GM18517 (cell line): ENCODE data around the gene LENG9.

ENCODE experiments used
- ATAC-seq: cut with Tn5 transposase; IDR thresholded peaks from one replicate; pipeline ENCODE4 v1.9.1; 2021; ENCODE audit warnings: mild to moderate bottlenecking, moderate library complexity; ENCODE audit not compliant: unreplicated experiment

The LENG9 gene

GRCh38 chr19:54439174-54439851 lies 24.3 kb downstream of the LENG9 start:
- no peak for ATAC-seq

GRCh38 chr19:54436628-54437252 lies 26.8 kb downstream of the LENG9 start:
- ATAC-seq = no peak

GRCh38 chr19:54436031-54436523 lies 27.5 kb downstream of the LENG9 start:
- no peak for ATAC-seq

GRCh38 chr19:54435551-54436016 lies 28.0 kb downstream of the LENG9 start:
- ATAC-seq = no peak

- no peak for ATAC-seq
Observed at GRCh38 chr19:54434873-54435214, 28.7 kb downstream of the LENG9 start.

- no peak for ATAC-seq
Observed at GRCh38 chr19:54434112-54434872, 29.3 kb downstream of the LENG9 start.

- ATAC-seq = no peak
Observed at GRCh38 chr19:54433697-54434096, 29.9 kb downstream of the LENG9 start.

GRCh38 chr19:54432144-54432738 lies 31.3 kb downstream of the LENG9 start:
- ATAC-seq = no peak

GRCh38 chr19:54431255-54431838 lies 32.2 kb downstream of the LENG9 start:
- no peak for ATAC-seq

GRCh38 chr19:54430306-54431254 lies 33.0 kb downstream of the LENG9 start:
- ATAC-seq = no peak

- ATAC-seq = no peak
Observed at GRCh38 chr19:54429545-54430227, 33.9 kb downstream of the LENG9 start.

- no peak for ATAC-seq
Observed at GRCh38 chr19:54429176-54429495, 34.4 kb downstream of the LENG9 start.

GRCh38 chr19:54428323-54429175 lies 35.0 kb downstream of the LENG9 start:
- ATAC-seq = no peak

- ATAC-seq = no peak
Observed at GRCh38 chr19:54427586-54427985, 36.0 kb downstream of the LENG9 start.

- ATAC-seq = no peak
Observed at GRCh38 chr19:54426291-54426931, 37.2 kb downstream of the LENG9 start.

GRCh38 chr19:54425382-54425723 lies 38.2 kb downstream of the LENG9 start:
- no peak for ATAC-seq

GRCh38 chr19:54424660-54425381 lies 38.8 kb downstream of the LENG9 start:
- ATAC-seq = no peak

GRCh38 chr19:54424201-54424600 lies 39.4 kb downstream of the LENG9 start:
- no peak for ATAC-seq
